G401 (cell line): ENCODE data around the gene TESK2. TPM values are rescaled to one million over a fixed set of nuclear protein-coding genes. Genes with fewer than 3 reads are reported as not detected.
"Not testable (repeated sequence)": the region's sequence is repeated elsewhere in the genome, so short reads cannot be mapped to it uniquely, and the experiment has no call there.

ENCODE experiments used
- DNase-seq: peaks from one replicate; pipeline ENCODE4 v3.0.0-alpha.2; 2015; ENCODE audit warnings: low spot score
- in situ Hi-C: cut with HindIII; loops from 2 replicates; pipeline ENCODE4 v1.10.0; 2016; ENCODE audit warnings: low sequenced_read_pairs, mixed read lengths
- total RNA-seq: library from RNA; depleted of rRNA; stranded (reverse); fragments of >200 nt; shearing (Covaris generic); gene quantifications from 2 replicates; pipeline ENCODE4 v1.2.3, GENCODE V29; 2014

TESK2 gene
- total RNA-seq, 1 experiment from 2014 or later, result 7.6 TPM

DNA sequence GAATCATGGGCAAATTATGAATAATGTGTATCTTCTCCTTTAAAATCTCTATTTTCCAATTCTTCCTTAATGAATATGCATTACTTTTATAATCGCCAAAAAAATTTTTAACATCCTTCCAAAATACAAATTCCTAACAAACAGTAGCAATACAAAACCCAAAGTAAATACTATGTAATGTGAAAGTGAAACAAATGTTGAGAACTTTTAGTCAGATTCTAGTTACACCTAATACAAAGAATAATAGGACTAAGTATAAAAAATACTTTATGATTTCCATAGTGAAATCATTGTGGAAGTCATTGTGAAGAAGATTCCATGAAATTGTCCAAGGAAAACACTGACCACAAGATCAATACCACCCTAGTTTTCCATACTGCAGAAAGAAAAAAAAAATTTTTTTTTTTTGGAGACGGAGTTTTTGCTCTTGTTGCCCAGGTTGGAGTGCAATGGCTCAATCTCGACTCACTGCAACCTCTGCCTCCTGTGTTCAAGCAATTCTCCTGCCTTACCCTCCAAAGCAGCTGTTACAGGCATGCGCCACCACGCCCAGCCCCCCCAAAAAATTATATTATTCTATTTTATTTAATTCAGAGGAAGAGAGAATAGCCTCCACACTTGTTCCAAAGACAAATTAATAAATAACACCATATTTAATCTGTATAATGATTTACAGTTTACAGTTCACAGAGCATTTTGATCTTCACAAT lies 11.8 kb downstream of the TESK2 start:
- in situ Hi-C loops, result no loop called here
- DNase-seq, result no peak

DNA sequence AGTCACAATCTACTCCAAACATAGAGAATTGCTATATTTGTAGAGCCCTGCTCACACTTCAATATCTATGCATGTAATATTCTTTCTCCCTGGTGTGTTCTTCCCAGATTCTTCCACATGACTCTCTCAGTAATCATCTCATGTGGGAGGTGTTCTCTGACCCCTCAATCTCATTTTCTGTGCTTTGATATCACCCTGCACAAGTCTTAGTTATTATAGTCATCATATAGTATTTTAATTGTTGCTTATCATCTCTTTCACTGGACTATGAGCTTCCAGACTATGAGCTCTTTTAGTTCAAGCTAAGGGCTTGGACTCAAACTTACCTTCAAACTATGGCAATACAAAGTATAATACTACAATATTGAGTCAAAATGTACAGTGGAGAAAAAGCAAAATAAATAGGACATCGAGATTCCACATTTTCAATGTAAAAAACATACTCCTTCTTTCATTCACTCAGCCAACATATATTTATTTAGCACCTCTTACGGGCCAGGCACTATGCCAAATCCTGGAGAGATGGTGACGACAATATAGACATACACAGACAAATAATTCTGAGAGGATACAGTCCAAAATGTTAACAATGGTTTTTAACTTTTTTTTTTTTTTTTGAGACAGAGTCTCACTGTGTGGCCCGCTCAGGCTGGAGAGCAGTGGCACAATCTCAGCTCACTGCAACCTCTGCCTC lies 12.7 kb downstream of the TESK2 start:
- DNase-seq, result no peak
- in situ Hi-C loops, result no loop called here

DNA sequence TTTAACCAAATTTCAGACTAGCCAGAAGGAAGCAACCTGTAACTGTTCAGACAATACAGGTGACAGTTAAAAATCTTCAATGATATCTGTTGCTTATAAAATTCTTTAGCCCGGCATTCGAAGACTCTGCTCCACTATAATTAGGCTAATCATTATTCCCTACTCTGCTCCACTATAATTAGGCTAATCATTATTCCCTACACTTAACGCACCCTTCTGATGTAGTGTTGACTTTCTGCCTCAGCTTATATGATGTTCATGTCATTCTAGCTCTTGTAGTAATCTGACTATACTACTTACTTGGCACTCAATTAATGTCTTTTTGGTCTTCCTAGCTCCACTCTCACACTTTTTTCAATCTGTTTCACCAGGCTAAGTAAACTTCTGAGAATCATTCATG lies 13.3 kb downstream of the TESK2 start:
- in situ Hi-C loops, result no loop called here
- no peak for DNase-seq

DNA sequence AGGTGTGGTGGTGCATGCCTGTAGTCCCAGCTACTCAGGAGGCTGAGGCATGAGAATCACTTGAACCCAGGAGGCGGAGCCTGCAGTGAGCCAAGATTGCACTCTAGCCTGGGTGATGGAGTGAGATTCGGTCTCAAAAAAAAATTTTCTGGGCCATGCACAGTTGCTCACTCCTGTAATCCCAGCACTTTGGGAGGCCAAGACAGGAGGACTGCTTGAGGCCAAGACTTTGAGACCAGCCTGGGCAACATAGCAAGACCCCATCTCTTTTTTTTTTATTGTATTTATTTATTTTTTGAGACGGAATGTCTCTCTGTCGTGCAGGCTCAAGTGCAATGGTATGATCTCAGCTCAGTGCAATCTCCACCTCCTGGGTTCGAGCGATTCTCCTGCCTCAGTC lies 16.8 kb downstream of the TESK2 start:
- DNase-seq, in situ Hi-C loops: not testable (repeated sequence)

DNA sequence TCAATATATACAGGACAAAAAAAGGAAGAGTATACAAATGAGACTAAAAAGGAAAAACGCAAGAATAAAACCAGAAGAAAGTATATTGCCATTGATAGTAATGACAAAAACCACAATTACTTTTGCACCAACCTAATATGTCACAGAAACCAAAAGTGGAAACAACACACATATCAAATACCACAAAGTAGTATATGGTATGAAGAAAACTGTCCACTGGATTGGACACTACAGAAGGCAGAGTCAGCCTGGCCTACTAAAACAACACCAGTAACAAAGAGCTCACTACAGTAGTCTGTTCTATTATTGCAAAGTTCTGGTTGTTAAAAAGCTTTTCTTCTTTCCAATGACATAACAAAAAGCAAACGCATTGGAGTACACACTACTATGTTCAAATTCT lies 17.7 kb downstream of the TESK2 start:
- in situ Hi-C loops, result no loop called here

DNA sequence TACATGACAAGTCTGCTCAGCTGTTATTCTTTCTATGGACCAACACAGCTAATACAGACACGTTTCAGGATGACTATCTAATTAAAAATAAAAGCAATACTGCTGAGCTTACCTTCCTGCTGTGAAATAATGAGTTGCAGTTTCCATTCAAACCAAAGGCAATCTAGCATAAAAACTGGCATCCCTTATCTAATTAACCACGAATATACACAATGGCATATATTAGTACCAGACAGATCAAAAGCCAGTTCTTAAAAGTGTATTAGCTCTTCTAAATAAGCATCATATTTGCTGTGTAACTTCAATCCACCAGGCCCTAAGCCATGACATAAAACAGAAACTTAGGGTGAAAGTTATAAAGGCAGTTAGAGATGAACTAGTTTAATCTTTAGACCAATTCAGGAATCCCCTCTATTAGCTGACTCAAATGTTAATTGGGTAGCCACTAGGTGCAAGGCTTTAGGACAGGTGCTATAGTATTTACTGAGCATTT lies 20.6 kb downstream of the TESK2 start:
- no peak for DNase-seq
- in situ Hi-C loops, result no loop called here

More for the DNA sequence above, 17.7 kb downstream of the TESK2 start:
- no peak for DNase-seq

DNA sequence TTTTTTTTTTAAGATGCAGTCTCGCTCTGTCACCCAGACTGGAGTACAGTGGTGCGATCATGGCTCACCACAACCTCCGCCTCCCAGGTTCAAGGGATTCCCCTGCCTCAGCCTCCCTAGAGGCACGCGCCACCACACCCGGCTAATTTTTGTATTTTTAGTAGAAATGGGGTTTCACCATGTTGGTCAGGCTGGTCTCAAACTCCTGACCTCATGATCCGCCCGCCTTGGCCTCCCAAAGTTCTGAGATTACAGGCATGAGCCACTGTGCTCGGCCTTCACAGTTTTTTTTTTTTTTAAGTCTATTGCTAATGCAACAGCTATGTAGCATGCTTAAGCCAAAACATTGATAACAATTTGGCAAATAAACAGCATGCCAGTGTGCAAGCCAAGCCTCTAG lies 23.6 kb downstream of the TESK2 start:
- DNase-seq, result not testable (repeated sequence)

DNA sequence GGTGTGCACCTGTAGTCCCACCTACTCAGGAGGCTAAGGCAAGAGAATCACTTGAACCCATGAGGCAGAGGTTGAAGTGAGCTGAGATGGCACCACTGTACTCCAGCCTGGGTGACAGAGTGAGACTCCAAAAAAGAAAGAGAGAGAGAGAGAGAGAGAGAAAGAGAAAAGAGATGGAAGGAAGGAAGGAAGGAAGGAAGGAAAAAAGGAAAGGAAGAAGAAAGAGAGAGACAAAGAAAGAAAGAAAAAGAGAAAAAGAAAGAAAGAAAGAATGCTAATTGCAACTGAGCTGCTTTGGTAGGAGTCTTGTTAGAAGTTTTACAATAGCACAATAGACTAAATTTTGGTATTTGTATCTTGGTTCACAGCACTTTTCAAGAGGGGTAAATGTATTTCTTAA lies 25.7 kb downstream of the TESK2 start:
- DNase-seq, result no peak
- in situ Hi-C loops, result no loop called here

More for the DNA sequence above, 23.6 kb downstream of the TESK2 start:
- in situ Hi-C loops, result not testable (repeated sequence)

DNA sequence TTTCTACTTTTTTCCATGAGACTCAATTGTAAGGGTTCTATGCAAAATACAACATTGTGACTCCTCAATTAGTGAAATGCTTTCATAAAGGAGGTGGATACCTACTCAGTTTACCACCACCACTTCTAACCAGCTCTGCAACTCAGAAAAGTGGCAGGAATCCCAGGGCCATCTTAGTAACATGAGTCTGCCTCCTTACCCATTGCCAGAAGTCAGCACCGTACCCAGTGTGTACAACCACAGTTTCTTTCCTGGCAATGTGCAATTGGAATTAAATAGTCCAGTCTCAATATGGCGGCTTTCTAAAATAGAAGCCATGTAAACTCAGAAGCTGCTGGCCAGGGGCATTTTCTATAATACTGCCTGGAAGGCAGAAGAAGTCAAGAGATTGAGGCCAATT lies 32.1 kb downstream of the TESK2 start:
- DNase-seq, result no peak
- in situ Hi-C loops, result no loop called here

DNA sequence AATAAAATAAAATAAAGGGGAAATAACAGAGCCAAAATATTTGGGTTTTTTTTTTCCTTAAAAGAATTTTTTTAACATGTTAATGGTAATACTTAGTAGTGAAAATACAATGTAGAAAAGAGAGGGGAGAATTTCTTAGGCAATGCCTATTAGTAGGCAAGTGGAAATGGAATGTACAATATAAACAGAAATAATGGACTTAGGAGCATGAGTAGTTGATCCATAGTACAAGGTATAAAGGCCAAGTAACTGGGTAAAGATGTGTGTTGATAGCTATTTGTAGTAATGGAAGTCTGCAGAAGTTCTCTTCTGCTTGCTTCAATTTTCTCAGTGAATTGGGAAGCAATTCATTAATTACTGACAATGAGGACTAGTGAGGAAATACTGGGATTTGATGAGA lies 34.4 kb downstream of the TESK2 start:
- DNase-seq, result no peak
- in situ Hi-C loops, result no loop called here

DNA sequence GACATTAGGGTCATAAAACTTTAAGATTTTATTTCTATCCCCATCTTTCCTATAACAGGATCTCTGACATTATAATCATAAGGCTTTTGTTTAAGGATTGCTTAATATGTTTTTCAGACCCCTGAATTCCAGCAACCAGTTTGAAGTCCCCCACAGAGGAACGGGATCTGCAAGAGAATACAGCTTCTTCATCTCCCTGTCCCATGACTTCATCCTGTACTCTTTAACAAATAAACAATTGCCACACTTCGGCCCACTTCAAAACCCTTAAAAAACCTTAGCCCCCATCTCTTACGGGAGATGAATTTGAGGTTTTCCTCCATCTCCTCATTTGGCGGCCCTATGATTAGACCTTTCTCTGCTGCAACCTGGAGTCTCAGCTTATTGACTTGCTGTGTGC lies 35.8 kb downstream of the TESK2 start:
- in situ Hi-C loops, result no loop called here
- DNase-seq, result no peak

DNA sequence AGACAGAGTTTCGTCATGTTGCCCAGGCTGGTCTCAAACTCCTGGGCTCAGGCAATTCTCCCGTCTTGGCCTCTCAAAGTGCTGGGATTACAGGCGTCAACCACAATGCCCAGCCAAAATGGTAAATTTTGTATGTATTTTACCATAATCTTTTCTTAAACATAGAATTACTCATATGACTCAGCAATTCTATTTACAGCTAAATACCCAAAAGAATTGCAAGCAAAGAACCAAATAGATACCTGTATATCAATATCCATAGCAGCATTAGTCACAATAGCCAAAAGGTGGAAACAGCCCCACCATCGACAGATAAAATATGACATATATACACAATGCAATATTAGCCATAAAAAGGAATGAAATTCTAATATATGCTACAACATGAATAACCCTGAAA lies 36.5 kb downstream of the TESK2 start:
- in situ Hi-C loops, result no loop called here

DNA sequence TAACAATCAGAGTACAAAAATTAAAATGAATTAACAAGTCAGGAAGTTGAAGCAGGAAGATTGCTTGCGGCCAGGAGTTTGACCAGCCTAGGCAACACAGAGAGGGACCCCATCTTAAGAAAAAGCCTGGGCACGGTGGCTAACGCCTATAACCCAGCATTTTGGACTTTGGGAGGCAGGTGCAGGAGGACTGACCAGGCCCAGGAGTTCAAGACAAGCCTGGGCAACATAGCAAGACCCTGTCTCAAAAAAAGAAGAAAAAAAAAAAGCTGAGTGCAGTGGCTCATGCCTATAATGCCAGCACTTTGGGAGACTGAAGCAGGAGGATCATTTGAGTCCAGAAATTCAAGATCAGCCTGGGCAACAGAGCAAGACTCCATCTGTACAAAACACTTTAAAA lies 38.5 kb downstream of the TESK2 start:
- no peak for DNase-seq
- in situ Hi-C loops, result no loop called here

More for the DNA sequence above, 36.5 kb downstream of the TESK2 start:
- DNase-seq, result no peak

DNA sequence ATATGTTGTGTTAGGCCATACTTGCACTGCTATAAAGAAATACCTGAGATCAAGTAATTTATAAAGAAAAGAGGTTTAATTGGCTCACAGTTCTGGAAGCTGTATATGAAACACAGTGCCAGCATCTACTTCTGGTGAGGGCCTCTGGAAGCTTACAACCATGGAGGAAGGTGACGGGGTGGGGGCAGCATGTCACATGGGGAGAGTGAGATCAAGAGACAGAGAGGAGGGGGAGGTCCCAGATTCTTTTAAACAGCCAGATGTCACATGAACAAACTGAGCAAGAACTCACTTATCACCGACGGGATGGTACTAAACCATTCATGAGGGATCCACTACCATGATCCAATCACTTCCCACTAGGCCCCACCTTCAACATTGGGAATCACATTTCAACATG lies 42.6 kb downstream of the TESK2 start:
- in situ Hi-C loops, result no loop called here
- no peak for DNase-seq

DNA sequence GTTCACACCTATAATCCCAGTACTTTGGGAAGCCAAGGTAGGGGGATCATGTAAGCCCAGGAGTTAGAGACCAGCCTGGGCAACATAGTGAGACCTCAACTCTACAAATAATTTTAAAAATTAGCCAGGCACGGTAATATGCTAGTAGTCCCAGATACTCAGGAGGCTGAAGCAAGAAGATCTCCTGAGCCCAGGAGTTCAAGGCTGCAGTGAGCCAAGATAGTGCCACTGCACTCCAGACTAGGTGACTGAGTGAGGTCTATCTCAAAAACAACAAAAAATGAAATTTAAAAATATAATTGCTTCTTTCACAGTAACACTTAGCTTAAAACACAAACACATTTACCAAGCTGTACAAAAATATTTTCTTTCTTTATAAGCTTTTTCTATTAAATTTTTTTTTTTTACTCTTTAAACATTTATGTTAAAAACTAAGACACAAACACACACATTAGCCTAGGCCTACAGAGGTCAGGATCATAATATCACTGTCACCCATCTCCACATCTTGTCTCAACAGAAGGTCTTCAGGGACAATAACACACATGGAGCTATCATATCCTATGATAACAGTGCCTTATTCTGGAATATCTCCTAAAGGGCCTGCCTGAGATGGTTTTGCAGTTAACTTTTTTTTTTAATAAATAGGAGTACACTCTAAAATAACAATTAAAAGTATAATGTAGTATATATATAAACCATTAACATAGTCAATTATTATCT lies 43.9 kb downstream of the TESK2 start:
- in situ Hi-C loops, result no loop called here
- DNase-seq, result no peak

DNA sequence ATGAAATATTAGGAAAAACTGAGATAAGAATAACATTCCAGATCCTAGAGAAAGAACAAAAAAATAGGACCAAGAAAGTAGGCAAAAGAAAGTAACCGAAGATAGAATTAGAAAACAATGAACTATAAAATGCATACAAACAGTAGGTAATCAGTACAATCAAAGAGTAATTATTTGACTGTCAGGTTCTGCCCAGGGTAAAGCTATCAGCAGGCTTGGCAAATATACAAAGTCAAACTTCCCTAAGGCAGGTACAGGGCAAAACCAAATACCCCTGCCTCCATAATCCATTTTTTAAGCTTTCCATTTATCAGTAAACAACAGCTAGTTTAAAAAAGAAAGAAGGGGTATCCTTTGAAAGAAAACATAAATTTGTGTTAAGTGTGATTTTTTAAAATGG lies 44.4 kb downstream of the TESK2 start:
- in situ Hi-C loops, result no loop called here
- no peak for DNase-seq

DNA sequence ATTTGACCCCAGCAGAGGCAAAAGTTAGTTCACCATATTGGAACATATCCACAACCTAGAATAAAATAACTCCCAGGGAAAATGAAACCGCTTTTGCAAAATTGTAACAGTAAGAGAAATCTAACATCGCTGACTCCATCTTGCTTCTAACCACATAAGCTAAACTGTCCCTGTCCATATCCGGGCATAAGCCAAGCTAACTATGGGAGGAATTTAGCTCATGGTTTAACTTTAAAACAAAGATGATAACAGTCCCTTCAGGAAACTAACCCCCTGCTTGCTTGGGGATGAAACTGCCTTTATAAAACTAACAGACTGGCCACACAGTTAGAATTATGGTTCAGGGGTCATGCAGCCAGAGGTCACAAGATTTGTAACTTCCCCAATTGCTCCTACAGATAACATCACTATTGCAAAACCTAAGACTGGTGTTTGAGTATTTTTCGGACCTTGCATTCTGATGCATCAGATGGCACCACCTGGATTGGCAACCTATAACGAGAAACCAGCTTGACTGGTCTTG lies 46.3 kb downstream of the TESK2 start:
- DNase-seq, result no peak
- in situ Hi-C loops, result no loop called here

DNA sequence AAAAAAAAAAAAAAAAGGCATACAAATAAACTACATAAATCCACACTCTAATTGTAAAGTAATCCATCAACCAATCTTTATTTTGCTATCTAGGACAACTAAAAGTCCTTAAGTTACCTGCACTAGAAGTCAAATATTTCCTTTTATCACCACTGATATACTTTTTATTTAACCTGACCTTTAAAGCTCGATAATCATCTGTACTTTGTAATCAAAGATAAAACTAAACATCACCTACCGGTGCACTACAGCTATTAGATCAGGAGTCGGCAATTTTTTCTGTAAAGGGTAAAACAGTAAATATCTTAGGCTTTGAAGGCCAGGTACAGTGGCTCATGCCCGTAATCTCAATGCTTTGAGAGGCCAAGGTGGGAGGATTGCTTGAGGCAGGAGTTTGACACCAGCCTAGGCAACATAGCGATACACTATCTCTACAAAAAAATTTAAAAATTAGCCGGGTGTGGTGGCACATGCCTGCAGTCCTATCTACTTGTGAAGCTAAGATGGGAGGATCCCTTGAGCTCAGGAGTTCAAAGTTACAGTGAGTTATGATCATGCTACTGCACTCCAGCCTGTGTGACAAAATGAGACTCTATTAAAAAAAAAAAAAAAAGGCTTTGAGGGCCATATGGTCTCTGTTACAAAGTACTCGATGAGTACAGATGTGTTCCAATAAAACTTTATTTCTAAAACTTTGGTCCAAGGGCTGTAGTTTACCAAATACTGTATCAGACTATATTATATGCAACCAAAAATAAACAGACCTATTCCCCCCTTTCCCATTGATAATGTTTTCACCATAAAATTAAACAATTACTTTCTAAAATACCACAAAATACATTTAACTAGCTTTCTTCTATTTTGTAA lies 47.1 kb downstream of the TESK2 start:
- in situ Hi-C loops, result no loop called here
- DNase-seq, result no peak

DNA sequence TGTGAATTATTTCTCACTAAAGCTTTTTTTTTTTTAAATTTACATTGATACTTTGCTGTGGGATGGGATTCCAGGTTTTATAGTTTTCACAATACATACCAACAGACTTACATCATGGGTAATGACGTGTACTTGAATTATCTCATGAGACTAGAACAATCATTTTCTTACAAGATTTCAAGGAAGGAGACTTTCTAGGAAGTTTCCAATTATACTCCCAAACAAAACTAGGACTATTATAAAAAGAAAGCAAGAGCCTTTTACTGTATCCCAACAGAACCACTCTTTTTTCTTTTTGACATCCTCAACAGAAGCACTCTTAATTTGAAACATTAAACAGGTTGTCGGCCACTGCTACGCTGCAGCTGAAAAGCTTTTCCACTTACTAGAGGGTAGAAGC lies 48.7 kb downstream of the TESK2 start:
- DNase-seq, result no peak

More for the DNA sequence above, 48.7 kb downstream of the TESK2 start:
- in situ Hi-C loops, result no loop called here
